Prostate gland (tissue), 2 donors: Measurements from ENCODE around the gene ERG. TPM values are rescaled to one million over a fixed set of nuclear protein-coding genes. Genes with fewer than 3 reads are reported as not detected.

Experiments used
- DNase-seq: peaks from one replicate; pipeline ENCODE4 v3.0.0-alpha.2; 2019; ENCODE audit warnings: low spot score
- H3K27ac ChIP-seq, 2 donors: fragments of 200-600 bp; sonication (generic); 2 replicates each; pipeline ENCODE4 v1.5.1; 2017 to 2019
- H3K27me3 ChIP-seq: fragments of 200-600 bp; sonication (generic); replicated peaks from 2 replicates; pipeline ENCODE4 v1.5.1; 2019; ENCODE audit not compliant: insufficient read depth
- H3K36me3 ChIP-seq, 2 donors: fragments of 200-600 bp; sonication (generic); 1 replicate in 1 of 2; 2 replicates in 1 of 2; pipeline versions ENCODE4 v1.5.1 to v1.8.1; 2017 to 2019
- H3K4me1 ChIP-seq: fragments of 200-600 bp; sonication (generic); replicated peaks from 2 replicates; pipeline ENCODE4 v1.5.1; 2019
- H3K4me3 ChIP-seq, 2 donors: fragments of 200-600 bp; sonication (generic); 2 replicates each; pipeline ENCODE4 v1.5.1; 2017 to 2019
- H3K9me3 ChIP-seq: fragments of 200-600 bp; sonication (generic); 2 replicates; pipeline ENCODE4 v1.5.1; 2017
- CTCF ChIP-seq, 4 experiments: fragments of 200-600 bp in 2 of 4; fragments of 450-650 bp in 2 of 4; sonication (generic) in 2 of 4; IDR thresholded peaks; 1 replicate in 3 of 4; 2 replicates in 1 of 4; pipeline ENCODE4 v1.5.1; 2016 to 2019; ENCODE audit warnings: antibody characterized with exemption in 4 of 4, mild to moderate bottlenecking in 2 of 4, moderate library complexity in 2 of 4
- POLR2A ChIP-seq: fragments of 450-650 bp; IDR thresholded peaks from one replicate; pipeline ENCODE4 v1.6.1; 2016; ENCODE audit warnings: antibody characterized with exemption, mild to moderate bottlenecking
- POLR2AphosphoS5 ChIP-seq: sonication (generic); formaldehyde crosslinking; IDR thresholded peaks from one replicate; pipeline ENCODE4 v1.6.1; 2017; ENCODE audit warnings: antibody characterized with exemption
- WGBS: methylation state at CpG from one replicate; pipeline ENCODE4 v1.1.5; 2018; 5-methylcytosine and 5-hydroxymethylcytosine counted together
- intact Hi-C: fragments of 100-400 bp; cut with DNase I; formaldehyde crosslinking; loops from one replicate; pipeline ENCODE4 v1.14.2; 2022
- total RNA-seq, 2 donors: library from RNA; depleted of rRNA; stranded (reverse); fragments of >200 nt; gene quantifications; one replicate each; pipeline ENCODE4 v1.1.0, GENCODE V29; 2016

Gene ERG
- total RNA-seq, 2 donors from 2014 or later: 2.6 to 11.2 TPM

GRCh38 chr21:38400195-38400919 lies 97.9 kb downstream of the ERG start:
- intact Hi-C loops: no loop called here
- TF ChIP-seq POLR2A (no peak), POLR2AphosphoS5 (no peak), CTCF (IDR thresholded peaks at IDR 0.05) (no peak)
- WGBS: 82% methylated on average over 13 of the region's 13 CpGs

GRCh38 chr21:38399103-38399502 lies 99.2 kb downstream of the ERG start:
- Histone ChIP-seq H3K4me1 (no peaks in the 10 kb centered on the region), H3K27me3 (no peaks in the 10 kb centered on the region), H3K9me3 (no peaks in the 10 kb centered on the region), H3K36me3 (no peaks in the 10 kb centered on the region), H3K27ac (no peak overlapping the region), H3K4me3 (no peak overlapping the region)
- intact Hi-C loops: no loop called here
- TF ChIP-seq POLR2A (no peak), POLR2AphosphoS5 (no peak), CTCF (IDR thresholded peaks at IDR 0.05) (no peak)
- 78% methylated on average over 3 of the region's 3 CpGs for WGBS
- no peak for DNase-seq

More at GRCh38 chr21:38400195-38400919, 97.9 kb downstream of the ERG start:
- Histone ChIP-seq H3K4me3 (no peak overlapping the region), H3K27ac (no peak overlapping the region), H3K27me3 (no peaks in the 10 kb centered on the region), H3K9me3 (no peaks in the 10 kb centered on the region), H3K4me1 (no peaks in the 10 kb centered on the region), H3K36me3 (no peaks in the 10 kb centered on the region)
- DNase-seq: no peak

DNA sequence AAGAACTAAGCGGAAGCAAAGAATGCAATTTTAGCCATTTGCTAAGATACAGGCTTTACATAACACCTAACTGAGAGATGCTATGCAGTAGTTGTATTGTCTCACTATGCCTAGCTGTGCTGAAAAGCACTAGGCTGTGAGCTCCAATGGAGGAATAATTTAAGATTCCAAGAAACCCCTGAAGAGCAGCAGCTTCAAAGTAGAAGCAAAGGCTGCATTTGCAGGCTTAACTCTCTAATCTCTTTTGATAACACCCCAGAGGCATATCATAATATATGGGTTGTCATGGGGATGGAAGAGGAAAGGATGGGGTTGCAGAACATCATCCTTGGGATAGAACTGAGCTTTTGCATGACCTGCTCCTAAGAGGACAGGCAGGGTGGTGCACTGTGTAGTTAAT lies 102.0 kb downstream of the ERG start:
- WGBS: 96% methylated on average over 1 of the region's 1 CpG
- intact Hi-C loops: no loop called here
- no peak for TF ChIP-seq POLR2AphosphoS5

DNA sequence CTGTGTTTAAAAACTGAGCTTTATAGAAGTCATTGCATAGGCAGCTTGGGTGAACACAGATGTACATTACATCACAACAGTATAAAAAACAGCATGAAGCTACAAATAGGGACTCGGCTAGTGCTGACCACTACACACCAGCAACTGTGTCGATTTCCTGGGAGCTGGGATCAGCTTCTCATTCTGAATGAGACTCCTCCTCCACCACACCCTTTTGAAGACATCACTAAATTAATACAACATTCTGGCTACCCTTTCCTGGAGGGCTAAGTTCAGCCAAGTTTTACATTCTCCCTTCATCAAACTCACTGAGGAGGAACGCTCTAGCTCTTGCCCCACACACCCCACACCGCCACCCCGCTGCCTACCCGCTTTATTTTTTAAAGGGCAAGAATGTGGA lies 102.7 kb downstream of the ERG start:
- H3K4me1 ChIP-seq: no peaks in the 10 kb centered on the region
- 82% methylated on average over 6 of the region's 6 CpGs for WGBS
- no peaks in the 10 kb centered on the region for H3K9me3 ChIP-seq
- no peaks in the 10 kb centered on the region for H3K36me3 ChIP-seq
- no peak for DNase-seq
- no peaks in the 10 kb centered on the region for H3K27me3 ChIP-seq
- no peak for TF ChIP-seq CTCF (IDR thresholded peaks at IDR 0.05)
- TF ChIP-seq POLR2AphosphoS5: no peak
- TF ChIP-seq POLR2A: no peak
- intact Hi-C loops: no loop called here
- H3K27ac ChIP-seq: no peak overlapping the region
- H3K4me3 ChIP-seq: no peak overlapping the region

More for the DNA sequence above, 102.0 kb downstream of the ERG start:
- DNase-seq: no peak
- Histone ChIP-seq H3K4me1 (no peaks in the 10 kb centered on the region), H3K27ac (no peak overlapping the region), H3K4me3 (no peak overlapping the region), H3K9me3 (no peaks in the 10 kb centered on the region), H3K36me3 (no peaks in the 10 kb centered on the region), H3K27me3 (no peaks in the 10 kb centered on the region)

DNA sequence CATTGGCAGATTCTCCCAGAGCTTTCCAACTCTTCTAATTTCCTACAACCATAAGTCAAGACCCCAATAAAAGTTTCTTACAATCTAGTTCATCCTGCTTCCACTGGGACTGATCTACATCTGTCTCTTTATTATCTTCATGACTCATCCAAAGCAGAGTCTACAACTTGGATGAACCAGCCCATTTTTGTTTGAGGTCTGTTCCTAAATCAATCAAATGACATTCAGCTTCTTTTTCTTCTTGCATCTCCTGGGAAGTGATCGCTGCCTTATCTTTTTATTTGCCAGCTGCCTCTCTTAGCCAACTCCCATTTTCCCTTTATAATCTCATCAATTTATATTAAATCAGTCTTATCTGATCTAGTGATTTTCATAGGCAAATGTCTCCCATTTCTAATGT lies 105.6 kb downstream of the ERG start:
- Histone ChIP-seq H3K4me1 (no peaks in the 10 kb centered on the region), H3K9me3 (no peaks in the 10 kb centered on the region), H3K4me3 (no peak overlapping the region), H3K27ac (no peak overlapping the region), H3K27me3 (no peaks in the 10 kb centered on the region), H3K36me3 (no peaks in the 10 kb centered on the region)
- DNase-seq: no peak
- WGBS: 20% methylated on average over 1 of the region's 1 CpG
- intact Hi-C loops: no loop called here
- TF ChIP-seq POLR2A: no peak
- TF ChIP-seq CTCF (IDR thresholded peaks at IDR 0.05): no peak
- TF ChIP-seq POLR2AphosphoS5: no peak
